HEK293 (cell line): Measurements from ENCODE around the gene BMS1.

Source experiments
- SALL2 ChIP-seq: fragments of 450-650 bp; formaldehyde crosslinking; IDR thresholded peaks from 2 replicates; pipeline ENCODE4 v1.5.0; 2017; ENCODE audit warnings: missing biosample characterization, mild to moderate bottlenecking, missing genetic modification characterization, borderline replicate concordance
- ZNF140 ChIP-seq: fragments of 450-650 bp; formaldehyde crosslinking; IDR thresholded peaks from 2 replicates; pipeline ENCODE4 v1.5.1; 2016; ENCODE audit warnings: missing biosample characterization, missing genetic modification characterization
- ZNF549 ChIP-seq: fragments of 450-650 bp; IDR thresholded peaks from 2 replicates; pipeline ENCODE4 v1.5.1; 2018; ENCODE audit warnings: missing biosample characterization, missing genetic modification characterization, mild to moderate bottlenecking, inconsistent platforms, moderate library complexity

DNA sequence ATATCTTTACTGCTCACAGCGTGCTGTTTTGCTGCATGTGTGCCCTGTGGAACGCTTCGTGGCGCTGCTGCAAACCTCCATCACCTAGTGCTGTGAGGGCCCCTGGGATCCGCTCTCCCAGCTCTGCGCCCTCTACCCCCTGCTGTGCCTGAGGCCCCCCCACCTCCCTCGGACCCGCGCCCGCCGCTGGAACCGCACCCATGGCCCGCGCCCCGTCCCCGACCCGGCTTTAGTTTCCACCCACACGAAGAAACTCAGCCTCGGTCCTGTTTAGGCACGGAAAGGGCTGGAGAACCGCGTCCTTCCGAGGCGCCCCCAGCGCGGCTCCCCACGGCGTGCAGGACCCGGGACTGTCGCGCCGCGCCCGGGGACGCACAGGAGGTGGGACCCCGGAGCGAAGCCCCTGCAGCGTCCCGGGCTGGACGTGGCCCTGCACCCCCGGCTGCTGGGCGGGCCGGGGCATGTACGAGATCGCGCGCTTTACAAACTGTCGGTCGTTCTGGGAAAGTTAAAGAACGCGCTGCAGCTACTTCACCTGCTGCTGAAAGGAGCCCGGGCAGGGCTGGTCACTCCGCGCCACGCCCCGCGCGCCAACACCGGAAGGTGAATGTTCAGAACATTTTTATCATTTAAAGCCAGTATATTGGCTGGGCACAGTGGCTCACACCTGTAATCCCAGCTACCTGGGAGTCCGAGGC lies 54.3 kb downstream of the BMS1 start:
- TF ChIP-seq ZNF140 (tag by site-specific recombination) (no peak), ZNF549 (tag by site-specific recombination) (no peak), SALL2 (tag by site-specific recombination) (no peak)
